ENCODE measurements around the gene TRABD2B.

DNA sequence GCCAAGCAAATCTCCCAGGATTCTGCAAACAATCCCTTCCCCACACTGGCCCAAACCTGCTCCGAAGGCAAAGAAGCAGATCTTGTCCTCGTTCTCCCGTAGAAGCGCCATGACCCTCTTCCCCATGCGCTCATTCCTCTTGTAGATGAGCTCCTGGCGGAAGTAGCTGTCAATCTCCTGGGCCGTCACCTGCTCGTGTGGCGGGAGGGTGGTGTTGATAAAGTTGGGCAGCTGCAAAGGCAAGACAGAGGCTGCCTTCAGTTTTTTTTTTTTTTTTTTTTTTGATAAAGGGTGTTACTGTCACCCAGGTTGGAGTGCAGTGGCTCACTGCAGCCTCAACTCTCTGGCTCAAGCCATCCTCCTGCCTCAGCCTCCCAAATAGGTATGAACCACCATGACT, 202.7 kb downstream of the TRABD2B start:
- TF ChIP-seq EZH2 (IDR thresholded peaks at IDR 0.05; ENCODE audit: low read depth, unreplicated experiment) (no peak), POLR2AphosphoS5 (IDR thresholded peaks at IDR 0.05; ENCODE audit: low read depth) (no peak), CREB1 (CRISPR knock-in tag; IDR thresholded peaks at IDR 0.05; ENCODE audit: low read depth) (no peak), EZH2phosphoT487 (IDR thresholded peaks at IDR 0.05; ENCODE audit: unreplicated experiment) (no peak), NANOG (IDR thresholded peaks at IDR 0.05; ENCODE audit: borderline replicate concordance) (no peak)
- TF ChIP-seq, protein P1, sequence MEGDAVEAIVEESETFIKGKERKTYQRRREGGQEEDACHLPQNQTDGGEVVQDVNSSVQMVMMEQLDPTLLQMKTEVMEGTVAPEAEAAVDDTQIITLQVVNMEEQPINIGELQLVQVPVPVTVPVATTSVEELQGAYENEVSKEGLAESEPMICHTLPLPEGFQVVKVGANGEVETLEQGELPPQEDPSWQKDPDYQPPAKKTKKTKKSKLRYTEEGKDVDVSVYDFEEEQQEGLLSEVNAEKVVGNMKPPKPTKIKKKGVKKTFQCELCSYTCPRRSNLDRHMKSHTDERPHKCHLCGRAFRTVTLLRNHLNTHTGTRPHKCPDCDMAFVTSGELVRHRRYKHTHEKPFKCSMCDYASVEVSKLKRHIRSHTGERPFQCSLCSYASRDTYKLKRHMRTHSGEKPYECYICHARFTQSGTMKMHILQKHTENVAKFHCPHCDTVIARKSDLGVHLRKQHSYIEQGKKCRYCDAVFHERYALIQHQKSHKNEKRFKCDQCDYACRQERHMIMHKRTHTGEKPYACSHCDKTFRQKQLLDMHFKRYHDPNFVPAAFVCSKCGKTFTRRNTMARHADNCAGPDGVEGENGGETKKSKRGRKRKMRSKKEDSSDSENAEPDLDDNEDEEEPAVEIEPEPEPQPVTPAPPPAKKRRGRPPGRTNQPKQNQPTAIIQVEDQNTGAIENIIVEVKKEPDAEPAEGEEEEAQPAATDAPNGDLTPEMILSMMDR (conservative IDR thresholded peaks at IDR 0.05; ENCODE audit: low read depth in 2 of 2), result no peak
- TF ChIP-seq, protein P2, sequence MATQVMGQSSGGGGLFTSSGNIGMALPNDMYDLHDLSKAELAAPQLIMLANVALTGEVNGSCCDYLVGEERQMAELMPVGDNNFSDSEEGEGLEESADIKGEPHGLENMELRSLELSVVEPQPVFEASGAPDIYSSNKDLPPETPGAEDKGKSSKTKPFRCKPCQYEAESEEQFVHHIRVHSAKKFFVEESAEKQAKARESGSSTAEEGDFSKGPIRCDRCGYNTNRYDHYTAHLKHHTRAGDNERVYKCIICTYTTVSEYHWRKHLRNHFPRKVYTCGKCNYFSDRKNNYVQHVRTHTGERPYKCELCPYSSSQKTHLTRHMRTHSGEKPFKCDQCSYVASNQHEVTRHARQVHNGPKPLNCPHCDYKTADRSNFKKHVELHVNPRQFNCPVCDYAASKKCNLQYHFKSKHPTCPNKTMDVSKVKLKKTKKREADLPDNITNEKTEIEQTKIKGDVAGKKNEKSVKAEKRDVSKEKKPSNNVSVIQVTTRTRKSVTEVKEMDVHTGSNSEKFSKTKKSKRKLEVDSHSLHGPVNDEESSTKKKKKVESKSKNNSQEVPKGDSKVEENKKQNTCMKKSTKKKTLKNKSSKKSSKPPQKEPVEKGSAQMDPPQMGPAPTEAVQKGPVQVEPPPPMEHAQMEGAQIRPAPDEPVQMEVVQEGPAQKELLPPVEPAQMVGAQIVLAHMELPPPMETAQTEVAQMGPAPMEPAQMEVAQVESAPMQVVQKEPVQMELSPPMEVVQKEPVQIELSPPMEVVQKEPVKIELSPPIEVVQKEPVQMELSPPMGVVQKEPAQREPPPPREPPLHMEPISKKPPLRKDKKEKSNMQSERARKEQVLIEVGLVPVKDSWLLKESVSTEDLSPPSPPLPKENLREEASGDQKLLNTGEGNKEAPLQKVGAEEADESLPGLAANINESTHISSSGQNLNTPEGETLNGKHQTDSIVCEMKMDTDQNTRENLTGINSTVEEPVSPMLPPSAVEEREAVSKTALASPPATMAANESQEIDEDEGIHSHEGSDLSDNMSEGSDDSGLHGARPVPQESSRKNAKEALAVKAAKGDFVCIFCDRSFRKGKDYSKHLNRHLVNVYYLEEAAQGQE (IDR thresholded peaks at IDR 0.05; ENCODE audit: unreplicated experiment), result no peak
